K562 (cell line): Measurements from ENCODE around the gene GANAB. TPM values are rescaled to one million over a fixed set of nuclear protein-coding genes. Genes with fewer than 3 reads are reported as not detected.

ENCODE experiments used
- ARID1B ChIP-seq: fragments of 450-650 bp; IDR thresholded peaks from 2 replicates; pipeline ENCODE4 v1.6.1; 2016; ENCODE audit warnings: antibody characterized with exemption, mild to moderate bottlenecking, inconsistent platforms
- CEBPZ ChIP-seq: fragments of 150-350 bp; IDR thresholded peaks from 2 replicates; pipeline ENCODE4 v1.6.1; 2014; ENCODE audit warnings: low read depth, mild to moderate bottlenecking, low read length, borderline replicate concordance
- CHD1 ChIP-seq: fragments of 200-600 bp; sonication (generic); IDR thresholded peaks from one replicate; pipeline ENCODE4 v1.6.1; 2012; ENCODE audit warnings: mild to moderate bottlenecking, moderate library complexity, low read length, inconsistent platforms
- CSDE1 ChIP-seq, 2 experiments: fragments of 450-650 bp; IDR thresholded peaks; 2 replicates each; pipeline ENCODE4 v1.6.1; 2016; ENCODE audit warnings: mild to moderate bottlenecking in 1 of 2
- E2F6 ChIP-seq, 2 experiments: IDR thresholded peaks; 2 replicates each; pipeline ENCODE4 v1.6.1; 2011; ENCODE audit warnings: borderline replicate concordance in 1 of 2, control low read depth in 1 of 2, low read depth in 1 of 2, low read length in 1 of 2, mild to moderate bottlenecking in 1 of 2, mixed read lengths in 1 of 2, moderate library complexity in 1 of 2; ENCODE audit not compliant: insufficient read depth in 1 of 2, insufficient read length in 1 of 2, poor library complexity in 1 of 2, severe bottlenecking in 1 of 2; ENCODE audit errors: extremely low read depth in 1 of 2
- LARP7 ChIP-seq: fragments of 450-650 bp; IDR thresholded peaks from 2 replicates; pipeline ENCODE4 v1.6.1; 2016
- MAZ ChIP-seq, 2 experiments: fragments of 450-650 bp in 1 of 2; sonication (generic) in 1 of 2; formaldehyde crosslinking; IDR thresholded peaks in 1 of 2; conservative IDR thresholded peaks in 1 of 2; 2 replicates each; pipeline versions ENCODE4 v1.4.0 to v1.5.0; 2020; ENCODE audit warnings: mild to moderate bottlenecking in 1 of 2, missing genetic modification reagents in 1 of 2
- NFXL1 ChIP-seq: fragments of 450-650 bp; formaldehyde crosslinking; IDR thresholded peaks from 2 replicates; pipeline ENCODE4 v1.4.0; 2021; ENCODE audit warnings: mild to moderate bottlenecking
- RBFOX2 ChIP-seq: fragments of 200-400 bp; formaldehyde crosslinking; IDR thresholded peaks from 2 replicates; pipeline ENCODE4 v1.6.1; 2017; ENCODE audit warnings: low read depth, mild to moderate bottlenecking, low read length, moderate library complexity
- RFX5 ChIP-seq: IDR thresholded peaks from 2 replicates; pipeline ENCODE4 v1.6.1; 2011; ENCODE audit warnings: low read depth, mild to moderate bottlenecking, improper control_type of control experiment, low read length
- SAFB ChIP-seq: fragments of 200-400 bp; formaldehyde crosslinking; IDR thresholded peaks from 2 replicates; pipeline ENCODE4 v1.6.1; 2017; ENCODE audit warnings: low read depth, low read length, borderline replicate concordance
- ZC3H8 ChIP-seq: fragments of 450-650 bp; IDR thresholded peaks from 2 replicates; pipeline ENCODE4 v1.6.1; 2017
- ZFP1 ChIP-seq: fragments of 450-650 bp; formaldehyde crosslinking; IDR thresholded peaks from 2 replicates; pipeline ENCODE4 v1.4.0; 2020; ENCODE audit warnings: mild to moderate bottlenecking, mixed read lengths
- ZNF561 ChIP-seq: fragments of 450-650 bp; formaldehyde crosslinking; conservative IDR thresholded peaks from 2 replicates; pipeline ENCODE4 v1.4.0; 2020; ENCODE audit warnings: mild to moderate bottlenecking, moderate library complexity
- polyA plus RNA-seq, 8 experiments: library from polyadenylated mRNA; depleted of rRNA in 4 of 8; stranded (reverse) in 5 of 8; unstranded in 3 of 8; fragments of >200 nt; fragmentation: Nextera tagmentation in 2 of 8; fragmentation: Illumina TruSeq in 1 of 8; extraction: Ambion mirVana in 2 of 8; extraction: Trizol in 1 of 8; gene quantifications; 2 replicates each; pipeline versions ENCODE4 v1.2.1 to v1.2.3, GENCODE V29; 2011 to 2014; ENCODE audit warnings: inconsistent platforms in 1 of 8, missing spikeins in 1 of 8
- total RNA-seq, 7 experiments: library from RNA; depleted of rRNA in 6 of 7; stranded (reverse); fragments of >200 nt in 6 of 7; fragmentation: Illumina TruSeq in 2 of 7; extraction: Trizol in 2 of 7; gene quantifications; 2 replicates each; pipeline versions ENCODE4 v1.2.1 to v1.2.3, GENCODE V29; 2011 to 2021; ENCODE audit warnings: low replicate concordance in 1 of 7
- TF ChIP-seq, protein P1 (sequence below), 2 experiments: fragments of 250-450 bp in 1 of 2; fragments of 450-650 bp in 1 of 2; sonication (Bioruptor Pico) in 1 of 2; IDR thresholded peaks; 2 replicates each; pipeline versions ENCODE4 v1.6.1 to v1.8.0; 2016 to 2021; ENCODE audit warnings: mild to moderate bottlenecking in 2 of 2, moderate library complexity in 2 of 2, missing compliant biosample characterization in 1 of 2, missing genetic modification characterization in 1 of 2
- TF ChIP-seq, protein P2 (sequence below): IDR thresholded peaks from 2 replicates; pipeline ENCODE4 v1.6.1; 2011; ENCODE audit warnings: borderline replicate concordance, low read depth, mild to moderate bottlenecking, moderate library complexity, low read length; ENCODE audit not compliant: insufficient read depth, poor library complexity, severe bottlenecking
- TF ChIP-seq, protein P3 (sequence below): sonication (generic); formaldehyde crosslinking; IDR thresholded peaks from 2 replicates; pipeline ENCODE4 v1.8.0; 2022; ENCODE audit warnings: missing genetic modification reagents, mild to moderate bottlenecking, borderline replicate concordance

Gene GANAB
- total and polyA plus RNA-seq, 9 of the 15 experiments (the other 6 are each of a cell fraction or from before 2014, with no cell fraction given) = 6.5 to 284 (median 161) TPM

GRCh38 chr11:62678770-62679696, 32.6 kb upstream of the GANAB start, which contains the start of gene UBXN1 (continued):
- TF ChIP-seq CEBPZ (no peak), ZC3H8 (no peak), NFXL1 (CRISPR knock-in tag) (no peak), RBFOX2 (peak; percentile 92), LARP7 (no peak), ZNF561 (CRISPR knock-in tag) (no peak), ZFP1 (CRISPR knock-in tag) (no peak), E2F6 (IDR thresholded peaks at IDR 0.05; ENCODE audit: borderline replicate concordance in 1 of 2, extremely low read depth in 1 of 2, insufficient read depth in 1 of 2, insufficient read length in 1 of 2, low read depth in 1 of 2, low read length in 1 of 2, poor library complexity in 1 of 2, severe bottlenecking in 1 of 2) (peak; percentile 82 to 86), RFX5 (no peak), SAFB (no peak), CSDE1 (IDR thresholded peaks at IDR 0.05) (0 out of 4 replicates have a peak, but pooled peaks of 1 of the 2 experiments have one; percentile 11), CHD1 (peak; percentile 52), ARID1B (no peak; the same call in 1 of the 2 replicates), MAZ (CRISPR knock-in tag; conservative IDR thresholded peaks at IDR 0.05 in 1 of 2, IDR thresholded peaks at IDR 0.05 in 1 of 2) (peak; percentile 56 to 69; a peak in 3 of 4 replicates)
- TF ChIP-seq, protein P1, sequence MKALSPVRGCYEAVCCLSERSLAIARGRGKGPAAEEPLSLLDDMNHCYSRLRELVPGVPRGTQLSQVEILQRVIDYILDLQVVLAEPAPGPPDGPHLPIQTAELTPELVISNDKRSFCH (CRISPR knock-in tag; IDR thresholded peaks at IDR 0.05) = no peak
- TF ChIP-seq, protein P1 (tag; IDR thresholded peaks at IDR 0.05) = peak; percentile 63; the same call in 1 of the 2 replicates
- TF ChIP-seq, protein P2, sequence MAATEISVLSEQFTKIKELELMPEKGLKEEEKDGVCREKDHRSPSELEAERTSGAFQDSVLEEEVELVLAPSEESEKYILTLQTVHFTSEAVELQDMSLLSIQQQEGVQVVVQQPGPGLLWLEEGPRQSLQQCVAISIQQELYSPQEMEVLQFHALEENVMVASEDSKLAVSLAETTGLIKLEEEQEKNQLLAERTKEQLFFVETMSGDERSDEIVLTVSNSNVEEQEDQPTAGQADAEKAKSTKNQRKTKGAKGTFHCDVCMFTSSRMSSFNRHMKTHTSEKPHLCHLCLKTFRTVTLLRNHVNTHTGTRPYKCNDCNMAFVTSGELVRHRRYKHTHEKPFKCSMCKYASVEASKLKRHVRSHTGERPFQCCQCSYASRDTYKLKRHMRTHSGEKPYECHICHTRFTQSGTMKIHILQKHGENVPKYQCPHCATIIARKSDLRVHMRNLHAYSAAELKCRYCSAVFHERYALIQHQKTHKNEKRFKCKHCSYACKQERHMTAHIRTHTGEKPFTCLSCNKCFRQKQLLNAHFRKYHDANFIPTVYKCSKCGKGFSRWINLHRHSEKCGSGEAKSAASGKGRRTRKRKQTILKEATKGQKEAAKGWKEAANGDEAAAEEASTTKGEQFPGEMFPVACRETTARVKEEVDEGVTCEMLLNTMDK = no peak
- TF ChIP-seq, protein P3, sequence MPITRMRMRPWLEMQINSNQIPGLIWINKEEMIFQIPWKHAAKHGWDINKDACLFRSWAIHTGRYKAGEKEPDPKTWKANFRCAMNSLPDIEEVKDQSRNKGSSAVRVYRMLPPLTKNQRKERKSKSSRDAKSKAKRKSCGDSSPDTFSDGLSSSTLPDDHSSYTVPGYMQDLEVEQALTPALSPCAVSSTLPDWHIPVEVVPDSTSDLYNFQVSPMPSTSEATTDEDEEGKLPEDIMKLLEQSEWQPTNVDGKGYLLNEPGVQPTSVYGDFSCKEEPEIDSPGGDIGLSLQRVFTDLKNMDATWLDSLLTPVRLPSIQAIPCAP (CRISPR knock-in tag) = no peak
